CD4-positive, alpha-beta T cell treated with Interleukin-6 at 100 ng/mL for 8 hours (primary cell): ENCODE data around the gene PANK3.
"Not testable (repeated sequence)": the region's sequence is repeated elsewhere in the genome, so short reads cannot be mapped to it uniquely, and the experiment has no call there.

ENCODE experiments used
- DNase-seq: peaks from one replicate; pipeline ENCODE4 v3.0.0-alpha.2; 2020; ENCODE audit warnings: mixed read lengths, low spot score

PANK3 gene

GRCh38 chr5:168592014-168592368 lies 12.8 kb upstream of the PANK3 start:
- DNase-seq, result no peak

GRCh38 chr5:168591302-168592013 lies 12.3 kb upstream of the PANK3 start:
- DNase-seq, result no peak

- no peak for DNase-seq
These were observed 11.5 kb upstream of the PANK3 start for GRCh38 chr5:168590666-168591065.

- DNase-seq, result no peak
These were observed 8.8 kb upstream of the PANK3 start for GRCh38 chr5:168587987-168588386.

- DNase-seq, result no peak
These were observed 6.1 kb upstream of the PANK3 start for GRCh38 chr5:168585119-168585856.

- DNase-seq, result no peak
These were observed 4.7 kb upstream of the PANK3 start for GRCh38 chr5:168583742-168584482.

- not testable (repeated sequence) for DNase-seq
These were observed 1.8 kb upstream of the PANK3 start for GRCh38 chr5:168580814-168581469.

- DNase-seq, result no peak
These were observed 1.0 kb upstream of the PANK3 start for GRCh38 chr5:168580227-168580508.

- peak; percentile 97 for DNase-seq
These were observed 489 bp upstream of the PANK3 start for GRCh38 chr5:168579488-168580226.

GRCh38 chr5:168578006-168578405 lies 1.2 kb downstream of the PANK3 start:
- DNase-seq, result no peak

GRCh38 chr5:168575391-168576372 lies 3.5 kb downstream of the PANK3 start:
- DNase-seq, result no peak

GRCh38 chr5:168574156-168574555 lies 5.0 kb downstream of the PANK3 start:
- DNase-seq, result not testable (repeated sequence)

- DNase-seq, result not testable (repeated sequence)
These were observed 5.5 kb downstream of the PANK3 start for GRCh38 chr5:168573663-168574062.

- no peak for DNase-seq
These were observed 8.5 kb downstream of the PANK3 start for GRCh38 chr5:168570490-168571328.

- no peak for DNase-seq
These were observed 10.4 kb downstream of the PANK3 start for GRCh38 chr5:168568738-168569137.

GRCh38 chr5:168563959-168564358 lies 15.2 kb downstream of the PANK3 start:
- no peak for DNase-seq

- no peak for DNase-seq
These were observed 16.9 kb downstream of the PANK3 start for GRCh38 chr5:168562279-168562678.

GRCh38 chr5:168557389-168557788 lies 21.8 kb downstream of the PANK3 start:
- DNase-seq, result no peak

GRCh38 chr5:168553377-168554130 lies 25.6 kb downstream of the PANK3 start:
- DNase-seq, result no peak
